Fibroblast of villous mesenchyme (primary cell): ENCODE data around the gene VTI1B. TPM values are rescaled to one million over a fixed set of nuclear protein-coding genes. Genes with fewer than 3 reads are reported as not detected.
A peak's percentile ranks its signal among the peaks of the same experiment; 100 is the strongest.

ENCODE experiments used
- DNase-seq: peaks from one replicate; pipeline ENCODE4 v3.0.0-alpha.2; 2010; ENCODE audit warnings: low read depth
- H3K4me3 ChIP-seq: 2 replicates; pipeline ENCODE4 v1.5.1; 2011; ENCODE audit warnings: low read depth, mild to moderate bottlenecking, low read length
- total RNA-seq: library from RNA; depleted of rRNA; stranded (reverse); fragments of >200 nt; gene quantifications from 2 replicates; pipeline ENCODE4 v1.2.3, GENCODE V29; 2012
- TF ChIP-seq, protein P1 (sequence below): IDR thresholded peaks from 2 replicates; pipeline ENCODE4 v1.5.1; 2012; ENCODE audit warnings: low read depth, mild to moderate bottlenecking, low read length; ENCODE audit not compliant: insufficient read depth

VTI1B gene
- total RNA-seq, 1 donor, result 52.2 TPM

DNA sequence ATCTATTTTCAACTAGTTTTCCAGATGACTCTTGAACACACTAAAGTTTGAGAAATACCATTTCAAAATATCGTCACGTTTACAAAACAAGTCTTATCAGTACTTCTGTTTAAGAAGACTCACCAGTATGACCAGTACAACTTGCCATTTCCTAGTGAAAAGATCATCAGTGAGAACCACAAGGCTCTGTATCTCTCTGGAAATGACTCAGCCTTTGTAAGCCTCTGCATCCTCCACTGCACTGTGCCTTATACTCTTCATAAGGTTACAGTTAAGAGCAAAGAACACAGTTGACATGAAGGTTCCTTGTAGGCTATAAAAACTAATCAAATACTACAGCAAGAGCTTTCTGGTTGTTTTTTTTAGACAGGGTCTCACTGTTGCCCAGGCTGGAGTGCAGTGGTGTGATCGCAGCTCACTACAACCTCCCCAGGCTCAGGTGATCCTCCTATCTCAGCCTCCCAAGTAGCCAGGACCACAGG, 5.7 kb upstream of the VTI1B start:
- DNase-seq, result peak; percentile 97
- TF ChIP-seq, protein P1, sequence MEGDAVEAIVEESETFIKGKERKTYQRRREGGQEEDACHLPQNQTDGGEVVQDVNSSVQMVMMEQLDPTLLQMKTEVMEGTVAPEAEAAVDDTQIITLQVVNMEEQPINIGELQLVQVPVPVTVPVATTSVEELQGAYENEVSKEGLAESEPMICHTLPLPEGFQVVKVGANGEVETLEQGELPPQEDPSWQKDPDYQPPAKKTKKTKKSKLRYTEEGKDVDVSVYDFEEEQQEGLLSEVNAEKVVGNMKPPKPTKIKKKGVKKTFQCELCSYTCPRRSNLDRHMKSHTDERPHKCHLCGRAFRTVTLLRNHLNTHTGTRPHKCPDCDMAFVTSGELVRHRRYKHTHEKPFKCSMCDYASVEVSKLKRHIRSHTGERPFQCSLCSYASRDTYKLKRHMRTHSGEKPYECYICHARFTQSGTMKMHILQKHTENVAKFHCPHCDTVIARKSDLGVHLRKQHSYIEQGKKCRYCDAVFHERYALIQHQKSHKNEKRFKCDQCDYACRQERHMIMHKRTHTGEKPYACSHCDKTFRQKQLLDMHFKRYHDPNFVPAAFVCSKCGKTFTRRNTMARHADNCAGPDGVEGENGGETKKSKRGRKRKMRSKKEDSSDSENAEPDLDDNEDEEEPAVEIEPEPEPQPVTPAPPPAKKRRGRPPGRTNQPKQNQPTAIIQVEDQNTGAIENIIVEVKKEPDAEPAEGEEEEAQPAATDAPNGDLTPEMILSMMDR, result no peak

DNA sequence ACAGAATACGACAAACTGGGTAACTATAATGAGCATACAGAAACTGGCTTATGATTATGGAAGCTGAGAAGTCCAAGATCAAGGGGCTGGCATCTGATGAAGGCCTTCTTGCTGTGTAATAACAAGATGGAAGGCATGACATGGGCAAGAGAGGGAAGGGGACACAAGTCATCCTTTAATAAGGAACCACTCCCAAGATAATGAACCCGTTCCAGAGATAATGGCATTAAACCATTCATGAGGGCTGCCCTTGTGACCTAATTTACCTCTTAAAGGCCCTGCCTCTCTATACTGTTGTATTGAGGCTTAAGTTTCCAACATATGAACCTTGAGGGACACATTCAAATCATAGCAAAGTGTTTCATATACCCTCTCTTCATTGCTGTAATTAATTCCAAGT, 4.6 kb upstream of the VTI1B start:
- DNase-seq, result no peak
- no peak overlapping the region for H3K4me3 ChIP-seq
- TF ChIP-seq, protein P1, result no peak

More for the DNA sequence above, 5.7 kb upstream of the VTI1B start:
- H3K4me3 ChIP-seq, result no peak overlapping the region

DNA sequence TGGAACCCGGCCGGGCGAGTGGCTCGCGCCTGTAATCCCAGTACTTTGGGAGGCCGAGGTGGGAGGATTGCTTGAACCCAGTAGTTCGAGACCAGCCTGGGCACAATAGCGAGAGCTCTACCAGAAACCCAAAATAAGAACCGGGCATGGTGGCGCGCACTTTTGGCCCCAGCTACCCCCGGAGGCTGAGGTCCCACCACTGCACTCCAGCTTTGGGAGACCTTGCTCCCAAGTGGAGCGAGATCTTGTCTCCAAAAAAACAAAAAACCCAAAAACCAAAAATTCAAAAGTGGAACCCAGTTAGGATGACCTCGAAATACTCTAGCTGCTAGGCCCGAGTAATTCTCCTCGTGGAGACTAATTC, 769 bp upstream of the VTI1B start:
- no peak for DNase-seq
- H3K4me3 ChIP-seq, result peak overlapping the region; percentile 91
- TF ChIP-seq, protein P1, result no peak

DNA sequence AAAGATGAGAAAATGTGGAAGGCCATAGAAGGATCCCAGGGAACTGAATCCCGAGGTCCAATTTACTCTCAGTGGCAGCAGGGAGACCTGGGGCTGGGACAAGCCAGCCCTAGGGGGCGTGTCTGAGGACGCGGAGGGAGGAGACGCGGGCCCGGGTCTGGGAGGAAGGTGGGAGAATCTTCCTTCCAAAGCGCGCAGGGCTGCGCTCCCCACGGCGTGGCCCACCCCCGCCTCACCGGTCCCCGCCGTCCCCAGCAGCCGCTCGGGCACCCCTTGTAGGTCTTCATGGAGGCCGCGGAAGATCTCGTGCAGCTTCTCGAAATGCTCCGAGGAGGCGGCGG, 323 bp downstream of the VTI1B start:
- TF ChIP-seq, protein P1, result peak; percentile 27
- DNase-seq, result peak; percentile 73

DNA sequence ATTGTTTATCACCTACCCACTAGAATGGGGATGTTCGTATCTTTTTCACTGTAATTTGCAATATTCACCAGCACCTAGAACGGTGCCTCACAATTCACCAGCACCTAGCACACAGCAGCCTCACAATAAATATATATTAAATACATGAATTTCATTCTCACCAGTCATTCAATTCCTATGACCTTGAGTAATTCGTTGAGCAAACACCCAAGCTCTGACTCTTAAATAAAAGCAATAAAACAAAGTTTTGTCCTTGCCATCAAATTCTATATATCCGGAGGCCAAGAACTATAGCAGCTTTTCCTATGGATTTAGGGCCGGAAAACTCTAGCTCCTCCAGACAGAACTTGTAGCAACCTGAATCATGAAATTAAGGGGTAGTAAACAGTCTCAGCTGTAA, 981 bp downstream of the VTI1B start:
- no peak for DNase-seq
- H3K4me3 ChIP-seq, result peak overlapping the region; percentile 91
- TF ChIP-seq, protein P1, result no peak

More for the DNA sequence above, 323 bp downstream of the VTI1B start:
- H3K4me3 ChIP-seq, result peak overlapping the region; percentile 91

DNA sequence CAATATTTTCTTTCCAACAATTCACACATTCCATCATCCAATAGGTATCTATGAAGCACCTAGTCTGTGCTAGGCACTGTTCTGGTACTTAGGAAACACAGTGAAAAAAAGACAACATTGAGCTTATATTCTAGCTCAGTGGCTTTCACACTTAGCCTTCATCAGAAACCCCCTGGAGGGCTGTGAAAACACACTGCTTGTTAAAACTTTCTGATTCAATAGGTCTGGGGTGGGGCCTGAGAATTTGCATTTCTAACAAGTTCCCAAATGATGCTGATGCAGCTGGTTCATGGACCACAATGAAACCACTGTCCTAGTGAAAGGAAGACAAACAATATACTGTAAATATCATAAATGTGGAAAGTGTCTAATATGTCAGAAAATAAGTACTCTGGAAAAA, 5.9 kb downstream of the VTI1B start:
- TF ChIP-seq, protein P1, result no peak
- no peak overlapping the region for H3K4me3 ChIP-seq
- no peak for DNase-seq

DNA sequence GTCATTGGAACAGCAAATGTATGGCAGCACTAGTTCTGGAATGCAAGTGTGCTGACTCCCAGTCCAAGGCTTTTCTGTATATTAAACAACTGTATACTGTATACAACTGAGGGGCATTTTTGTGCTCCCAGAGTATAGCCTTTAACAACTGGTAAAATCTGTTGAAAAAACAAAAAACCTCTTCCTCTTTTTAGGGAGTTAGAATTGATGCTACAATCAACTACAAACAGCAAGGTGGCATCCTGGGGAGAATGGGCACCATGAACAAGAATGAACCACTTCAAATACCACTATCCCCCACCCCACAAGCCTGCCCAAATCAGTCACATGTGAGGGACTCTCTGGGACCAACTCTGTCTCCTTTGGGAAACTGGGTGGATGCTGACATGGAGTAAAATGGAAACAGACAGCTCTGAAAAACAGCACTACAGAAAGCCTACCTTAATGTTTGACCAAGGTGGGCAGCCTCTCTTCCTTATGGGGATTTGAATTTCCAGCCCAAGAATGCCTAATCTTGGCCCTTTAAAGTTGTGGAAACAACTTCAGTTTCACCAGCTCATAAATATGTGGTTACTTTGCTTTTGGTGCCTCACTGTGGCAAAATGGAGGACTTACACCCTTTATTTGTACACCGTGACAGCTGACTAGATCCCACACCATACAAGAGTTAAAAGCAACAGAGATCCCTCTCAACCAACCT, 7.5 kb downstream of the VTI1B start:
- no peak overlapping the region for H3K4me3 ChIP-seq
- TF ChIP-seq, protein P1, result peak; percentile 77
- peak; percentile 79 for DNase-seq
